GM12874 (cell line): ENCODE data around the gene UGT1A7.

Experiments used
- CTCF ChIP-seq: IDR thresholded peaks from 2 replicates; pipeline ENCODE4 v1.5.1; 2011; ENCODE audit warnings: low read depth, mild to moderate bottlenecking, control low read depth, low read length, moderate library complexity; ENCODE audit not compliant: insufficient read depth

The UGT1A7 gene

GRCh38 chr2:233794128-233794658 is 112.5 kb downstream of the UGT1A7 start:
- no peak for TF ChIP-seq CTCF

- no peak for TF ChIP-seq CTCF
Observed at GRCh38 chr2:233795735-233796171, 114.1 kb downstream of the UGT1A7 start.

GRCh38 chr2:233796254-233796653 is 114.6 kb downstream of the UGT1A7 start:
- TF ChIP-seq CTCF, result no peak

GRCh38 chr2:233798335-233799086 is 116.8 kb downstream of the UGT1A7 start:
- no peak for TF ChIP-seq CTCF

GRCh38 chr2:233799087-233799665 is 117.5 kb downstream of the UGT1A7 start:
- no peak for TF ChIP-seq CTCF

GRCh38 chr2:233799716-233800115 is 118.0 kb downstream of the UGT1A7 start:
- TF ChIP-seq CTCF, result no peak

GRCh38 chr2:233800208-233800607 is 118.5 kb downstream of the UGT1A7 start:
- no peak for TF ChIP-seq CTCF
